SU-DHL-6 (cell line): ENCODE results near the gene FAM167B.

Source experiments
- H2AFZ ChIP-seq: fragments of 200-600 bp; sonication (generic); 2 replicates; pipeline ENCODE4 v1.6.1; 2014; ENCODE audit warnings: low read depth, mild to moderate bottlenecking, moderate library complexity, mixed read lengths, antibody characterized with exemption, low read length; ENCODE audit not compliant: severe bottlenecking
- H3F3A ChIP-seq: fragments of 200-600 bp; shearing (Covaris generic); 2 replicates; pipeline ENCODE4 v1.6.0; 2016; ENCODE audit warnings: antibody characterized with exemption, mild to moderate bottlenecking; ENCODE audit not compliant: insufficient read depth
- H3K27ac ChIP-seq: fragments of 200-600 bp; sonication (generic); 2 replicates; pipeline ENCODE4 v1.5.1; 2016; ENCODE audit warnings: low read depth, mild to moderate bottlenecking, low read length, moderate library complexity, mixed read lengths
- H3K27me3 ChIP-seq: fragments of 200-600 bp; sonication (generic), shearing (Covaris generic); 2 replicates; pipeline ENCODE4 v1.6.0; 2014; ENCODE audit warnings: mild to moderate bottlenecking, low read length
- H3K36me3 ChIP-seq: fragments of 200-600 bp; sonication (generic); 2 replicates; pipeline ENCODE4 v1.6.1; 2014; ENCODE audit warnings: mild to moderate bottlenecking, low read length, mixed read lengths
- H3K4me2 ChIP-seq: fragments of 300-600, 200-600 bp; shearing (Covaris generic), sonication (generic); 2 replicates; pipeline ENCODE4 v1.6.0; 2014; ENCODE audit warnings: low read length, low read depth, mild to moderate bottlenecking; ENCODE audit not compliant: poor library complexity, severe bottlenecking
- H3K4me3 ChIP-seq: fragments of 200-600 bp; sonication (generic); 2 replicates; pipeline ENCODE4 v1.5.1; 2014; ENCODE audit warnings: antibody characterized with exemption, low read length, mild to moderate bottlenecking, mixed read lengths; ENCODE audit not compliant: insufficient read depth, poor library complexity, severe bottlenecking
- H3K79me2 ChIP-seq: fragments of 200-600 bp; sonication (generic); 2 replicates; pipeline ENCODE4 v1.6.1; 2014; ENCODE audit warnings: mild to moderate bottlenecking, low read length, moderate library complexity; ENCODE audit not compliant: insufficient read depth
- H3K9ac ChIP-seq: fragments of 200-600 bp; sonication (generic); 2 replicates; pipeline ENCODE4 v1.7.0; 2014; ENCODE audit warnings: mild to moderate bottlenecking, low read length
- H3K9me2 ChIP-seq: fragments of 200-600 bp; sonication (generic); replicated peaks from 2 replicates; pipeline ENCODE4 v1.6.1; 2014; ENCODE audit warnings: low read length; ENCODE audit not compliant: insufficient read depth
- H3K9me3 ChIP-seq: fragments of 200-600 bp; sonication (generic); 2 replicates; pipeline ENCODE4 v1.6.1; 2014; ENCODE audit warnings: low read length, mixed read lengths; ENCODE audit not compliant: insufficient read depth
- H4K20me1 ChIP-seq: fragments of 200-600 bp; sonication (generic); 2 replicates; pipeline ENCODE4 v1.6.1; 2014; ENCODE audit warnings: low read depth, mild to moderate bottlenecking, antibody characterized with exemption, low read length, moderate library complexity, mixed read lengths
- EZH2phosphoT487 ChIP-seq: fragments of 200-600 bp; sonication (generic), shearing (Covaris generic); conservative IDR thresholded peaks from 2 replicates; pipeline ENCODE4 v1.6.1; 2018; ENCODE audit warnings: mild to moderate bottlenecking, antibody characterized with exemption, low read length, moderate library complexity, mixed read lengths
- TF ChIP-seq, protein P1 (sequence below): fragments of 200-600 bp; sonication (generic); IDR thresholded peaks from one replicate; pipeline ENCODE4 v1.5.1; 2017; ENCODE audit warnings: antibody characterized with exemption, mild to moderate bottlenecking, low read length, moderate library complexity; ENCODE audit not compliant: insufficient read depth, poor library complexity, severe bottlenecking

FAM167B gene

DNA sequence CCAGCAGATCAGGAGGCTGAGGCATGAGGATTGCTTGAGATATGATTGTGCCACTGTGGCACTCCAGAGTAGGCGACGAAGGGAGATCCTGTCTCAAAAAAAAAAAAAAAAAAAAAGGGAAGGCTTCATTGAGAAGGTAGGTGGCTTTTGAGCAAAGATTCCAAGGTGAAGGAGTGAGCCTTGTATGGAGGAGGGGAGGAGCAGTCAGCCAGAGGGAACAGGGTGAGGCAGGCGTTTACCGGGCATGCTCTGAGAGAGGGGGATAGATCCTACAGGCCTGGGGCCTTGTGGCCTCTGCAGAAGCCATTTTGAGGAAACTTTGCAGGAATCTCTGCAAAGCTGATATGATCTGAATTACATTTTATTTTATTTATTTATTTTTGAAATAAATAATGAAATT is 39.7 kb downstream of the FAM167B start:
- H3K27me3 ChIP-seq, result no peaks in the 10 kb centered on the region
- no peak overlapping the region for H3K9ac ChIP-seq
- no peaks in the 10 kb centered on the region for H3K79me2 ChIP-seq
- TF ChIP-seq, protein P1, sequence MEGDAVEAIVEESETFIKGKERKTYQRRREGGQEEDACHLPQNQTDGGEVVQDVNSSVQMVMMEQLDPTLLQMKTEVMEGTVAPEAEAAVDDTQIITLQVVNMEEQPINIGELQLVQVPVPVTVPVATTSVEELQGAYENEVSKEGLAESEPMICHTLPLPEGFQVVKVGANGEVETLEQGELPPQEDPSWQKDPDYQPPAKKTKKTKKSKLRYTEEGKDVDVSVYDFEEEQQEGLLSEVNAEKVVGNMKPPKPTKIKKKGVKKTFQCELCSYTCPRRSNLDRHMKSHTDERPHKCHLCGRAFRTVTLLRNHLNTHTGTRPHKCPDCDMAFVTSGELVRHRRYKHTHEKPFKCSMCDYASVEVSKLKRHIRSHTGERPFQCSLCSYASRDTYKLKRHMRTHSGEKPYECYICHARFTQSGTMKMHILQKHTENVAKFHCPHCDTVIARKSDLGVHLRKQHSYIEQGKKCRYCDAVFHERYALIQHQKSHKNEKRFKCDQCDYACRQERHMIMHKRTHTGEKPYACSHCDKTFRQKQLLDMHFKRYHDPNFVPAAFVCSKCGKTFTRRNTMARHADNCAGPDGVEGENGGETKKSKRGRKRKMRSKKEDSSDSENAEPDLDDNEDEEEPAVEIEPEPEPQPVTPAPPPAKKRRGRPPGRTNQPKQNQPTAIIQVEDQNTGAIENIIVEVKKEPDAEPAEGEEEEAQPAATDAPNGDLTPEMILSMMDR, result no peak
- TF ChIP-seq EZH2phosphoT487, result no peak
- no peaks in the 10 kb centered on the region for H3K9me3 ChIP-seq
- no peak overlapping the region for H2AFZ ChIP-seq
- H3K4me3 ChIP-seq, result no peak overlapping the region
- no peak overlapping the region for H3K4me2 ChIP-seq
- peaks cover 28% of the 10 kb centered on the region for H3F3A ChIP-seq
- no peaks in the 10 kb centered on the region for H3K9me2 ChIP-seq
- no peaks in the 10 kb centered on the region for H4K20me1 ChIP-seq
- H3K27ac ChIP-seq, result no peak overlapping the region
- peaks cover 6% of the 10 kb centered on the region; the same call in 1 of the 2 replicates for H3K36me3 ChIP-seq

DNA sequence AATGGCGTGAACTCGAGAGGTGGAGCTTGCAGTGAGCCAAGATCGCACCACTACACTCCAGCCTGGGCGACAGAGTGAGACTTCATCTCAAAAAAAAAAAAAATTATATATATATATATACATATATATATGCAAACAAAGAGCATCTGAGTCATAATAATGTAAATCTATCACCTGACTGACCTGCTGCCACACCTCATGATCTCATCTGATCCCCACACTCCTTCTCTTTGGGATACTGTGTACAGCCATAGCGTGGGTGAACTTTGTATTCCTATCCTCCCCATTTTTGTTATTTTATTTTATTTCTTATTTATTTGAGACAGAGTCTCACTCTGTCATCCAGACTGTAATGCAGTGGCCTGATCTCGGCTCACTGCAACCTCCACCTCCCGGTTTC is 42.2 kb downstream of the FAM167B start:
- no peak for TF ChIP-seq EZH2phosphoT487
- TF ChIP-seq, protein P1, result no peak
- no peak overlapping the region for H3K27ac ChIP-seq
- H3K9ac ChIP-seq, result no peak overlapping the region
- peaks cover 28% of the 10 kb centered on the region for H3F3A ChIP-seq
- H3K9me2 ChIP-seq, result no peaks in the 10 kb centered on the region
- peaks cover 6% of the 10 kb centered on the region; the same call in 1 of the 2 replicates for H3K36me3 ChIP-seq
- H2AFZ ChIP-seq, result no peak overlapping the region
- H3K79me2 ChIP-seq, result peaks cover 23% of the 10 kb centered on the region
- no peaks in the 10 kb centered on the region for H4K20me1 ChIP-seq
- H3K27me3 ChIP-seq, result no peaks in the 10 kb centered on the region
- no peak overlapping the region for H3K4me3 ChIP-seq
- no peaks in the 10 kb centered on the region for H3K9me3 ChIP-seq
- no peak overlapping the region for H3K4me2 ChIP-seq

DNA sequence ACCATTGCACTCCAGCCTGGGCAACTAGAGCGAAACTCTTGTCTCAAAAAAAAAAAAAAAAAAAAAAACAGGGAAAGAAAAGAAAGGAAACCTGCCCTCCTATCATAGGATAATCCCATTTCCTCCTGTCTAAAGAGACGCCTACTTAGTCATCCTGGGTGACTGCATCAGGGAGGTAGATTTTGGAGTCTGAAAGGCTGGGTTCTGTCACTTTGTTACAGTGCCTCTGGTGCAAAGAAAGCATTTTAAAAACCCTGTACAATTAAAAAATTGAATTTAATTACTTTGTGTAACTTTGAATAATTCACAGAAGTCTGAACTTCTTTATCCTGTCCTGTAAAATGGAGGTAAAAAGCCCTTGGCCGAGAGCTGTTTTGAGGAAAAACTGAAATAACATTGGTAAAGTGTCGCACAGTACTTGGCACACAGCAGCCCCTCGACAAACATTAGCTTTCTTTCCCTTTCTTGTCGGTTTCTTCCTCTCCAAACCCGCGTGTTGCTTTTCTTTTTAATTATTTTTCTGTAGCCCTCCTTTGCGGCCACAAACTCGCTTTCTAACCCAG is 44.2 kb downstream of the FAM167B start:
- H3K9ac ChIP-seq, result peak overlapping the region; percentile 99
- TF ChIP-seq EZH2phosphoT487, result no peak
- TF ChIP-seq, protein P1, result no peak
- H3K27ac ChIP-seq, result peak overlapping the region; percentile 90

More for the DNA sequence above, 44.2 kb downstream of the FAM167B start:
- Histone ChIP-seq H2AFZ (peak overlapping the region; percentile 63), H3K9me3 (no peaks in the 10 kb centered on the region), H3F3A (peaks cover 23% of the 10 kb centered on the region), H3K4me3 (peak overlapping the region; percentile 51), H3K36me3 (peaks cover 2% of the 10 kb centered on the region; the same call in 1 of the 2 replicates), H3K4me2 (peak overlapping the region; percentile 91), H3K9me2 (no peaks in the 10 kb centered on the region), H4K20me1 (peaks cover 12% of the 10 kb centered on the region), H3K27me3 (no peaks in the 10 kb centered on the region), H3K79me2 (peaks cover 43% of the 10 kb centered on the region)
